NB4 (cell line): ENCODE data around the gene SLC26A6.

ENCODE experiments used
- CTCF ChIP-seq: IDR thresholded peaks from one replicate; pipeline ENCODE4 v1.5.1; 2012; ENCODE audit warnings: low read depth, low read length
- MYC ChIP-seq: IDR thresholded peaks from 2 replicates; pipeline ENCODE4 v1.6.1; 2011; ENCODE audit warnings: low read depth, low read length

GRCh38 chr3:48656841-48657281, 21.6 kb upstream of the SLC26A6 start:
- no peak for TF ChIP-seq CTCF
- no peak for TF ChIP-seq MYC
